HepG2 (cell line): Measurements from ENCODE around the gene SMAP1. TPM values are rescaled to one million over a fixed set of nuclear protein-coding genes. Genes with fewer than 3 reads are reported as not detected.

Experiments used
- ATAC-seq: fragments of 200-7000 bp; cut with Tn5 transposase; 3 replicates; pipeline ENCODE4 v1.9.1; 2020; ENCODE audit warnings: mild to moderate bottlenecking, moderate library complexity
- BruUV-seq: library from RNA; stranded (reverse); fragments of 400-500 nt; replicated peaks from 2 replicates; lab custom pipeline; 2021; lab: Mats Ljungman, UMichigan
- CTCF ChIA-PET: fragments of 300-600 bp; formaldehyde crosslinking; extraction: SDS; loops from one replicate; lab custom pipeline; 2021; ENCODE audit warnings: low total read pairs, inconsistent platforms, low intra/inter-chr PET ratio; lab: Yijun Ruan, JAX
- POLR2A ChIA-PET: fragments of 350-600 bp; sonication (Branson Sonifier 250); formaldehyde crosslinking; loops from one replicate; lab custom pipeline; 2020; ENCODE audit warnings: antibody characterized with exemption, inconsistent platforms; lab: Yijun Ruan, JAX
- DNase-seq: peaks from one replicate; pipeline ENCODE4 v3.0.0-alpha.2; 2015; ENCODE audit warnings: low spot score
- FAIRE-seq: peaks from 3 replicates; lab custom pipeline; 2011; peaks lifted over from hg19 to GRCh38; lab: Jason Lieb, UNC
- H2AFZ ChIP-seq: one replicate; pipeline ENCODE4 v1.6.1; 2011; ENCODE audit warnings: low read length, inconsistent platforms
- H3K27ac ChIP-seq: fragments of 300-600 bp; 3 replicates; pipeline ENCODE4 v1.8.0; 2011; ENCODE audit warnings: mixed run types, mild to moderate bottlenecking, mixed read lengths, low read length, inconsistent platforms; ENCODE audit not compliant: insufficient read depth; ENCODE audit errors: extremely low read length
- H3K27me3 ChIP-seq, 2 experiments: fragments of 200-600 bp in 1 of 2; 2 replicates in 1 of 2; 3 replicates in 1 of 2; pipeline versions ENCODE4 v1.6.0 to v1.8.0; 2011; ENCODE audit warnings: low read length in 2 of 2, mild to moderate bottlenecking in 2 of 2, moderate library complexity in 2 of 2, inconsistent platforms in 1 of 2; ENCODE audit not compliant: insufficient read depth in 2 of 2, control insufficient read depth in 1 of 2
- H3K36me3 ChIP-seq, 2 experiments: fragments of 200-600 bp in 1 of 2; replicated peaks in 1 of 2; 2 replicates in 1 of 2; 3 replicates in 1 of 2; pipeline versions ENCODE4 v1.5.1 to v1.8.0; 2011; ENCODE audit warnings: low read length in 2 of 2, inconsistent platforms in 1 of 2; ENCODE audit not compliant: insufficient read depth in 2 of 2, control insufficient read depth in 1 of 2
- H3K4me1 ChIP-seq: 2 replicates; pipeline ENCODE4 v1.5.1; 2012; ENCODE audit warnings: low read length, inconsistent platforms; ENCODE audit not compliant: insufficient read depth
- H3K4me2 ChIP-seq: 2 replicates; pipeline ENCODE4 v1.6.0; 2011; ENCODE audit warnings: low read depth, low read length, inconsistent platforms
- H3K4me3 ChIP-seq, 3 experiments: fragments of 200-600 bp in 1 of 3; sonication (generic), shearing (Covaris generic) in 1 of 3; replicated peaks in 1 of 3; 2 replicates each; pipeline ENCODE4 v1.5.1; 2011 to 2016; ENCODE audit warnings: low read length in 3 of 3, inconsistent platforms in 2 of 3, low read depth in 2 of 3, mild to moderate bottlenecking in 2 of 3, control low read depth in 1 of 3, mixed read lengths in 1 of 3; ENCODE audit not compliant: insufficient read depth in 1 of 3
- H3K79me2 ChIP-seq: one replicate; pipeline ENCODE4 v1.6.1; 2011; ENCODE audit warnings: low read length, inconsistent platforms; ENCODE audit not compliant: insufficient read depth
- H3K9ac ChIP-seq: 2 replicates; pipeline ENCODE4 v1.6.0; 2011; ENCODE audit warnings: mild to moderate bottlenecking, low read depth, low read length, inconsistent platforms; ENCODE audit not compliant: insufficient read depth
- H3K9me3 ChIP-seq: 2 replicates; pipeline ENCODE4 v1.5.1; 2012; ENCODE audit warnings: mild to moderate bottlenecking, low read length
- H4K20me1 ChIP-seq: 2 replicates; pipeline ENCODE4 v1.6.0; 2011; ENCODE audit warnings: inconsistent platforms, mild to moderate bottlenecking, low read length, moderate library complexity; ENCODE audit not compliant: insufficient read depth
- CBX2 ChIP-seq, 2 experiments: fragments of 200-600 bp in 1 of 2; sonication (generic); formaldehyde crosslinking in 1 of 2; IDR thresholded peaks; 2 replicates each; pipeline versions ENCODE4 v1.7.0 to v1.8.1; 2018 to 2022; ENCODE audit warnings: low read depth in 2 of 2, low read length in 1 of 2, mild to moderate bottlenecking in 1 of 2, missing genetic modification reagents in 1 of 2
- HNRNPK ChIP-seq: fragments of 200-400 bp; formaldehyde crosslinking; IDR thresholded peaks from 2 replicates; pipeline ENCODE4 v1.6.1; 2018; ENCODE audit warnings: low read length, low read depth, moderate library complexity, mild to moderate bottlenecking; ENCODE audit not compliant: poor library complexity, severe bottlenecking
- IRF2 ChIP-seq: IDR thresholded peaks from 2 replicates; pipeline ENCODE4 v1.6.1; 2018; ENCODE audit warnings: missing genetic modification reagents, missing compliant biosample characterization
- ISX ChIP-seq: sonication (generic); formaldehyde crosslinking; conservative IDR thresholded peaks from 2 replicates; pipeline ENCODE4 v1.5.0; 2020; ENCODE audit warnings: missing genetic modification reagents
- MAFK ChIP-seq, 2 experiments: IDR thresholded peaks in 1 of 2; conservative IDR thresholded peaks in 1 of 2; 2 replicates each; pipeline ENCODE4 v1.6.1; 2011; ENCODE audit warnings: improper control_type of control experiment in 2 of 2, low read length in 2 of 2
- POLR2G ChIP-seq: fragments of 200-400 bp; formaldehyde crosslinking; IDR thresholded peaks from 2 replicates; pipeline ENCODE4 v1.6.1; 2018; ENCODE audit warnings: mild to moderate bottlenecking, low read depth, low read length, moderate library complexity
- PTBP1 ChIP-seq: fragments of 200-400 bp; formaldehyde crosslinking; IDR thresholded peaks from 2 replicates; pipeline ENCODE4 v1.6.1; 2018; ENCODE audit warnings: low read length, low read depth; ENCODE audit not compliant: poor library complexity, severe bottlenecking
- SALL1 ChIP-seq: sonication (generic); formaldehyde crosslinking; IDR thresholded peaks from 2 replicates; pipeline ENCODE4 v1.8.0; 2022; ENCODE audit warnings: mild to moderate bottlenecking, missing genetic modification reagents
- SCMH1 ChIP-seq: sonication (generic); formaldehyde crosslinking; IDR thresholded peaks from 2 replicates; pipeline ENCODE4 v1.9.0; 2021; ENCODE audit warnings: missing genetic modification reagents, mild to moderate bottlenecking, borderline replicate concordance
- ZFP91 ChIP-seq: sonication (generic); formaldehyde crosslinking; IDR thresholded peaks from 2 replicates; pipeline ENCODE4 v1.9.0; 2022; ENCODE audit warnings: missing genetic modification reagents, mild to moderate bottlenecking, borderline replicate concordance
- ZNF160 ChIP-seq: sonication (generic); formaldehyde crosslinking; IDR thresholded peaks from 2 replicates; pipeline ENCODE4 v1.8.0; 2022; ENCODE audit warnings: mild to moderate bottlenecking, inconsistent platforms, missing genetic modification reagents
- ZNF558 ChIP-seq: sonication (generic); formaldehyde crosslinking; IDR thresholded peaks from 2 replicates; pipeline ENCODE4 v1.9.0; 2022; ENCODE audit warnings: mild to moderate bottlenecking, missing genetic modification reagents, borderline replicate concordance
- ZNF816 ChIP-seq: sonication (generic); formaldehyde crosslinking; IDR thresholded peaks from 2 replicates; pipeline ENCODE4 v1.8.0; 2022; ENCODE audit warnings: missing genetic modification reagents, mild to moderate bottlenecking, borderline replicate concordance
- WGBS: methylation state at CpG from one replicate; pipeline ENCODE4 v1.1.6; 2017; ENCODE audit warnings: low lambda C conversion rate; 5-methylcytosine and 5-hydroxymethylcytosine counted together
- in situ Hi-C: cut with HindIII; loops from 2 replicates; pipeline ENCODE4 v1.10.0; 2017; ENCODE audit warnings: low pct_unique_long_range_greater_than_20kb; ENCODE audit not compliant: extremely low pct_ligation_motif_present
- intact Hi-C: fragments of 100-400 bp; cut with micrococcal nuclease; formaldehyde crosslinking; loops from one replicate; pipeline ENCODE4 v1.10.0; 2022; ENCODE audit not compliant: unreplicated experiment
- polyA plus RNA-seq, 8 experiments: library from polyadenylated mRNA; depleted of rRNA in 3 of 8; stranded (reverse) in 7 of 8; unstranded in 1 of 8; fragments of >200 nt; fragmentation: Illumina TruSeq in 4 of 8; extraction: Trizol in 4 of 8; gene quantifications; 2 replicates each; pipeline versions ENCODE4 v1.2.1 to v1.2.3, GENCODE V29; 2011 to 2016; ENCODE audit warnings: low read depth in 4 of 8, missing spikeins in 1 of 8, mixed read lengths in 1 of 8; ENCODE audit not compliant: insufficient read depth in 1 of 8
- total RNA-seq, 5 experiments: library from RNA; depleted of rRNA; stranded (reverse); fragments of >200 nt; fragmentation: Illumina TruSeq; extraction: Trizol; gene quantifications; 2 replicates each; pipeline ENCODE4 v1.2.3, GENCODE V29; 2016; ENCODE audit warnings: low read depth in 1 of 5
- TF ChIP-seq, protein P1 (sequence below): sonication (generic); formaldehyde crosslinking; IDR thresholded peaks from 2 replicates; pipeline ENCODE4 v1.5.1; 2020; ENCODE audit warnings: mild to moderate bottlenecking, missing genetic modification reagents, borderline replicate concordance

SMAP1 gene
- total and polyA plus RNA-seq, 2 of the 13 experiments (the other 11 are each of a cell fraction or from before 2014, with no cell fraction given): 13.4 to 17.8 TPM

DNA sequence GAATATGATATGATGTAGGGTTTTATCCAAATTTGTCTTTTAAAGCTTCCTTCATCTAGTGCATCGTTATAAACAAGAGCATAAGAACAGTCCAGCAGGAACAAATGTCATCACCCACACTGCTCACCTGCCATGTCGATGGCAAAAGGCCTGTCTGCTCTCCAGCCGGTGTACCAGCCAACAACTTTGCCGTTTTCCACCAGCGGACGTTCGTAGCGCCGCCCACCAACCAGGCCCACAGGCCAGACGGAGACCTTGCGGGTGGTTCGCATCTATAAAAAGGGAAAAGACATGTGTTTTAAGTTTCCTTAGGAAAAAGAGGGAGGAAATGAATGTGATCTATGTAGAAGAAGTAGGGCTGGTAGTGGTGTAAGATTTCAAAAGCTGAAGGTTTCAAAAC is 226.3 kb downstream of the SMAP1 start:
- no peak for ATAC-seq

More for the DNA sequence above, 226.3 kb downstream of the SMAP1 start:
- Histone ChIP-seq H4K20me1 (no peaks in the 10 kb centered on the region), H3K9me3 (no peaks in the 10 kb centered on the region), H3K9ac (no peak overlapping the region), H3K27ac (no peak overlapping the region), H3K4me3 (no peak overlapping the region), H3K79me2 (no peaks in the 10 kb centered on the region), H3K36me3 (no peaks in the 10 kb centered on the region), H3K4me1 (no peaks in the 10 kb centered on the region), H3K27me3 (peaks cover 0 to 6% of the 10 kb centered on the region in 2 experiments; a peak in 2 of 5 replicates), H3K4me2 (no peak overlapping the region), H2AFZ (no peak overlapping the region)
- no TSS peak for BruUV-seq
- in situ Hi-C loops (no loop called here), intact Hi-C loops (no loop called here)
- 73% methylated on average over 12 of the region's 12 CpGs for WGBS
- CTCF ChIA-PET: no interaction called here
- POLR2A ChIA-PET: no interaction called here
- DNase-seq (no peak), FAIRE-seq (no peak)
- TF ChIP-seq ZNF160: no peak
- TF ChIP-seq, protein P1, sequence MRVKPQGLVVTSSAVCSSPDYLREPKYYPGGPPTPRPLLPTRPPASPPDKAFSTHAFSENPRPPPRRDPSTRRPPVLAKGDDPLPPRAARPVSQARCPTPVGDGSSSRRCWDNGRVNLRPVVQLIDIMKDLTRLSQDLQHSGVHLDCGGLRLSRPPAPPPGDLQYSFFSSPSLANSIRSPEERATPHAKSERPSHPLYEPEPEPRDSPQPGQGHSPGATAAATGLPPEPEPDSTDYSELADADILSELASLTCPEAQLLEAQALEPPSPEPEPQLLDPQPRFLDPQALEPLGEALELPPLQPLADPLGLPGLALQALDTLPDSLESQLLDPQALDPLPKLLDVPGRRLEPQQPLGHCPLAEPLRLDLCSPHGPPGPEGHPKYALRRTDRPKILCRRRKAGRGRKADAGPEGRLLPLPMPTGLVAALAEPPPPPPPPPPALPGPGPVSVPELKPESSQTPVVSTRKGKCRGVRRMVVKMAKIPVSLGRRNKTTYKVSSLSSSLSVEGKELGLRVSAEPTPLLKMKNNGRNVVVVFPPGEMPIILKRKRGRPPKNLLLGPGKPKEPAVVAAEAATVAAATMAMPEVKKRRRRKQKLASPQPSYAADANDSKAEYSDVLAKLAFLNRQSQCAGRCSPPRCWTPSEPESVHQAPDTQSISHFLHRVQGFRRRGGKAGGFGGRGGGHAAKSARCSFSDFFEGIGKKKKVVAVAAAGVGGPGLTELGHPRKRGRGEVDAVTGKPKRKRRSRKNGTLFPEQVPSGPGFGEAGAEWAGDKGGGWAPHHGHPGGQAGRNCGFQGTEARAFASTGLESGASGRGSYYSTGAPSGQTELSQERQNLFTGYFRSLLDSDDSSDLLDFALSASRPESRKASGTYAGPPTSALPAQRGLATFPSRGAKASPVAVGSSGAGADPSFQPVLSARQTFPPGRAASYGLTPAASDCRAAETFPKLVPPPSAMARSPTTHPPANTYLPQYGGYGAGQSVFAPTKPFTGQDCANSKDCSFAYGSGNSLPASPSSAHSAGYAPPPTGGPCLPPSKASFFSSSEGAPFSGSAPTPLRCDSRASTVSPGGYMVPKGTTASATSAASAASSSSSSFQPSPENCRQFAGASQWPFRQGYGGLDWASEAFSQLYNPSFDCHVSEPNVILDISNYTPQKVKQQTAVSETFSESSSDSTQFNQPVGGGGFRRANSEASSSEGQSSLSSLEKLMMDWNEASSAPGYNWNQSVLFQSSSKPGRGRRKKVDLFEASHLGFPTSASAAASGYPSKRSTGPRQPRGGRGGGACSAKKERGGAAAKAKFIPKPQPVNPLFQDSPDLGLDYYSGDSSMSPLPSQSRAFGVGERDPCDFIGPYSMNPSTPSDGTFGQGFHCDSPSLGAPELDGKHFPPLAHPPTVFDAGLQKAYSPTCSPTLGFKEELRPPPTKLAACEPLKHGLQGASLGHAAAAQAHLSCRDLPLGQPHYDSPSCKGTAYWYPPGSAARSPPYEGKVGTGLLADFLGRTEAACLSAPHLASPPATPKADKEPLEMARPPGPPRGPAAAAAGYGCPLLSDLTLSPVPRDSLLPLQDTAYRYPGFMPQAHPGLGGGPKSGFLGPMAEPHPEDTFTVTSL: no peak
- TF ChIP-seq HNRNPK: no peak
- TF ChIP-seq ISX (CRISPR knock-in tag): no peak
- TF ChIP-seq SALL1 (CRISPR knock-in tag): no peak
- no peak for TF ChIP-seq CBX2 (IDR thresholded peaks at IDR 0.05; ENCODE audit: low read depth, low read length)
- TF ChIP-seq CBX2 (CRISPR knock-in tag; IDR thresholded peaks at IDR 0.05; ENCODE audit: low read depth): no peak
- no peak for TF ChIP-seq POLR2G
- no peak for TF ChIP-seq ZNF558 (CRISPR knock-in tag)
- no peak for TF ChIP-seq SCMH1 (CRISPR knock-in tag)
- TF ChIP-seq ZFP91 (CRISPR knock-in tag): no peak
- no peak for TF ChIP-seq ZNF816 (CRISPR knock-in tag)
- no peak for TF ChIP-seq PTBP1
- no peak for TF ChIP-seq IRF2 (CRISPR knock-in tag)
- TF ChIP-seq MAFK (conservative IDR thresholded peaks at IDR 0.05 in 1 of 2, IDR thresholded peaks at IDR 0.05 in 1 of 2; ENCODE audit: low read length in 2 of 2): no peak
